Astrocyte of the spinal cord (primary cell): Measurements from ENCODE around the gene GPR132.
"Not testable (repeated sequence)": the region's sequence is repeated elsewhere in the genome, so short reads cannot be mapped to it uniquely, and the experiment has no call there.

Experiments used
- DNase-seq: peaks from one replicate; pipeline ENCODE4 v3.0.0; 2011; ENCODE audit warnings: low read depth, low spot score
- H3K4me3 ChIP-seq: 2 replicates; pipeline ENCODE4 v1.5.1; 2011; ENCODE audit warnings: low read depth, mild to moderate bottlenecking, low read length, moderate library complexity
- CTCF ChIP-seq: IDR thresholded peaks from 2 replicates; pipeline ENCODE4 v1.5.1; 2012; ENCODE audit warnings: low read depth, mild to moderate bottlenecking, low read length, inconsistent platforms
- in situ Hi-C: cut with HindIII; loops from 2 replicates; pipeline ENCODE4 v1.10.0; 2017; ENCODE audit warnings: low sequenced_read_pairs

Gene GPR132

GRCh38 chr14:105066240-105067071 lies 1.2 kb upstream of the GPR132 start:
- DNase-seq = no peak
- no peak for TF ChIP-seq CTCF
- H3K4me3 ChIP-seq = no peak overlapping the region
- in situ Hi-C loops = no loop called here

GRCh38 chr14:105064721-105065143 lies 498 bp downstream of the GPR132 start:
- in situ Hi-C loops = no loop called here
- DNase-seq = peak; percentile 48

GRCh38 chr14:105064001-105064400 lies 1.2 kb downstream of the GPR132 start:
- H3K4me3 ChIP-seq = no peak overlapping the region
- TF ChIP-seq CTCF = no peak
- no peak for DNase-seq
- in situ Hi-C loops = no loop called here

More at GRCh38 chr14:105064721-105065143, 498 bp downstream of the GPR132 start:
- TF ChIP-seq CTCF = no peak
- no peak overlapping the region for H3K4me3 ChIP-seq

- in situ Hi-C loops, DNase-seq, H3K4me3 ChIP-seq: not testable (repeated sequence)
Observed at GRCh38 chr14:105063506-105063905, 1.7 kb downstream of the GPR132 start.

- no peak for DNase-seq
- in situ Hi-C loops = no loop called here
- H3K4me3 ChIP-seq = no peak overlapping the region
- no peak for TF ChIP-seq CTCF
Observed at GRCh38 chr14:105063056-105063455, 2.2 kb downstream of the GPR132 start.

GRCh38 chr14:105062048-105062433 lies 3.2 kb downstream of the GPR132 start:
- no peak for TF ChIP-seq CTCF
- no peak overlapping the region for H3K4me3 ChIP-seq
- DNase-seq = no peak
- in situ Hi-C loops = no loop called here

GRCh38 chr14:105061428-105062047 lies 3.7 kb downstream of the GPR132 start:
- in situ Hi-C loops = no loop called here
- H3K4me3 ChIP-seq = no peak overlapping the region
- no peak for DNase-seq
- TF ChIP-seq CTCF = no peak
